ENCODE measurements around the gene ORAI3.

DNA sequence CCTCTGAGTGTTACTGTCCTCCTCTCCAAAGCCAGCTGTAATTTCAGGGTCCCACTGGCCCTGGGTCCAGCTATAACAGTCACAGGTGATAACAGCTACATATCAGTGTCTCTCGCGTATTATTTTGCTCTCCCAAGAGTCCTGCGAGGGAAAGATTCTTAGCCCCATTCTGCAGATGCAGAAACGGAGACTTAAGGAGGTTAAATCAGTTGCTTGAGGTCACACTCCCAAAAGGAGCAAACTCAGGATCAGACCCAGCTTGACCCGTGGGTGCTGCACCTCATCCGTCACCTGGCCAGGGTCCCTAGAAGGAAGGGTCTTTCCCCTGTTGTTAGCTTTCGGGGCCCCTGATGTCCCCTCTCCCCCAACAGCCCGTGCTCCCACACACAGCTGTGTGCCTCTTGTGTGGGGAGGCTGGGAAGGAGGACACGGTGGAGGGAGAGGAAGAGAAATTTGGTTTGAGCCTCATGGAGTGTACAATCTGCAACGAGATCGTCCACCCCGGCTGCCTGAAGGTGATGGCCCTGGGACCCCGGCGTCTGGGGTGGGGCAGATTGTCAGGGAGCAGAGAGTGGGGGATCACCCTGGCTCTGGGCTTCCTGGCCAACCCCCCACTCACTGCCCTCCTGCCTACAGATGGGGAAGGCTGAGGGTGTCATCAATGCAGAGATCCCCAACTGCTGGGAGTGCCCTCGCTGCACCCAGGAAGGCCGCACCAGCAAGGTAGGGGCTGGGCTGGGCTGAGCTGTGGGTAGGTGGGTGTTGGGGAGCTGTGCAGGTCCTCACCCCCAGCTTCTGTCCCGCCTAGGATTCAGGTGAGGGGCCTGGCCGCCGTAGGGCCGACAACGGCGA, 21.7 kb upstream of the ORAI3 start:
- TF ChIP-seq CTCF (IDR thresholded peaks at IDR 0.05 in 4 of 5, conservative IDR thresholded peaks at IDR 0.05 in 1 of 5) (no peak), POLR2A (IDR thresholded peaks at IDR 0.05) (no peak)

Measured in gastrocnemius medialis (tissue), 4 donors.